Neutrophil (primary cell): Measurements from ENCODE around the gene UBLCP1.

Experiments used
- H3K27ac ChIP-seq: fragments of 200-600 bp; sonication (generic); 2 replicates; pipeline ENCODE4 v1.5.1; 2016; ENCODE audit warnings: mild to moderate bottlenecking, moderate library complexity
- H3K27me3 ChIP-seq: fragments of 200-600 bp; sonication (generic); 2 replicates; pipeline ENCODE4 v1.6.0; 2016; ENCODE audit warnings: mild to moderate bottlenecking
- H3K36me3 ChIP-seq: fragments of 200-600 bp; sonication (generic); 2 replicates; pipeline ENCODE4 v1.5.1; 2017
- H3K4me1 ChIP-seq, 2 experiments: fragments of 200-600 bp in 1 of 2; sonication (generic) in 1 of 2; 1 replicate in 1 of 2; 2 replicates in 1 of 2; pipeline versions ENCODE4 v1.5.1 to v1.6.1; 2013 to 2016; ENCODE audit warnings: low read depth in 1 of 2, low read length in 1 of 2, mild to moderate bottlenecking in 1 of 2, moderate library complexity in 1 of 2; ENCODE audit not compliant: control insufficient read depth in 1 of 2, insufficient read depth in 1 of 2
- H3K4me3 ChIP-seq, 2 experiments: fragments of 200-600 bp in 1 of 2; sonication (generic) in 1 of 2; 1 replicate in 1 of 2; 2 replicates in 1 of 2; pipeline ENCODE4 v1.5.1; 2013 to 2016; ENCODE audit warnings: low read depth in 1 of 2, low read length in 1 of 2, mild to moderate bottlenecking in 1 of 2, moderate library complexity in 1 of 2
- H3K9me3 ChIP-seq: fragments of 200-600 bp; sonication (generic); 2 replicates; pipeline ENCODE4 v1.5.1; 2016
- TF ChIP-seq, protein P1 (sequence below): fragments of 200-600 bp; sonication (generic); IDR thresholded peaks from 2 replicates; pipeline ENCODE4 v1.5.1; 2016; ENCODE audit warnings: antibody characterized with exemption

The UBLCP1 gene

GRCh38 chr5:159309689-159310433 lies 46.8 kb downstream of the UBLCP1 start:
- TF ChIP-seq, protein P1, sequence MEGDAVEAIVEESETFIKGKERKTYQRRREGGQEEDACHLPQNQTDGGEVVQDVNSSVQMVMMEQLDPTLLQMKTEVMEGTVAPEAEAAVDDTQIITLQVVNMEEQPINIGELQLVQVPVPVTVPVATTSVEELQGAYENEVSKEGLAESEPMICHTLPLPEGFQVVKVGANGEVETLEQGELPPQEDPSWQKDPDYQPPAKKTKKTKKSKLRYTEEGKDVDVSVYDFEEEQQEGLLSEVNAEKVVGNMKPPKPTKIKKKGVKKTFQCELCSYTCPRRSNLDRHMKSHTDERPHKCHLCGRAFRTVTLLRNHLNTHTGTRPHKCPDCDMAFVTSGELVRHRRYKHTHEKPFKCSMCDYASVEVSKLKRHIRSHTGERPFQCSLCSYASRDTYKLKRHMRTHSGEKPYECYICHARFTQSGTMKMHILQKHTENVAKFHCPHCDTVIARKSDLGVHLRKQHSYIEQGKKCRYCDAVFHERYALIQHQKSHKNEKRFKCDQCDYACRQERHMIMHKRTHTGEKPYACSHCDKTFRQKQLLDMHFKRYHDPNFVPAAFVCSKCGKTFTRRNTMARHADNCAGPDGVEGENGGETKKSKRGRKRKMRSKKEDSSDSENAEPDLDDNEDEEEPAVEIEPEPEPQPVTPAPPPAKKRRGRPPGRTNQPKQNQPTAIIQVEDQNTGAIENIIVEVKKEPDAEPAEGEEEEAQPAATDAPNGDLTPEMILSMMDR = no peak
- H3K4me1 ChIP-seq = peaks cover 0 to 5% of the 10 kb centered on the region in 2 experiments
- H3K9me3 ChIP-seq = no peaks in the 10 kb centered on the region
- peaks cover 64% of the 10 kb centered on the region for H3K27me3 ChIP-seq
- H3K27ac ChIP-seq = no peak overlapping the region
- no peak overlapping the region for H3K4me3 ChIP-seq
- no peaks in the 10 kb centered on the region for H3K36me3 ChIP-seq

GRCh38 chr5:159310511-159310910 lies 47.4 kb downstream of the UBLCP1 start:
- Histone ChIP-seq H3K27me3 (peaks cover 64% of the 10 kb centered on the region), H3K36me3 (no peaks in the 10 kb centered on the region), H3K9me3 (no peaks in the 10 kb centered on the region), H3K27ac (no peak overlapping the region), H3K4me1 (peaks cover 0 to 5% of the 10 kb centered on the region in 2 experiments), H3K4me3 (no peak overlapping the region)
- TF ChIP-seq, protein P1 = no peak

GRCh38 chr5:159311063-159311462 lies 48.0 kb downstream of the UBLCP1 start:
- Histone ChIP-seq H3K27me3 (peaks cover 64% of the 10 kb centered on the region), H3K9me3 (no peaks in the 10 kb centered on the region), H3K4me3 (no peak overlapping the region), H3K27ac (no peak overlapping the region), H3K36me3 (no peaks in the 10 kb centered on the region), H3K4me1 (peaks cover 0 to 5% of the 10 kb centered on the region in 2 experiments)
- TF ChIP-seq, protein P1 = no peak

- TF ChIP-seq, protein P1 = no peak
- H3K27me3 ChIP-seq = peaks cover 52% of the 10 kb centered on the region
- H3K27ac ChIP-seq = no peak overlapping the region
- H3K9me3 ChIP-seq = no peaks in the 10 kb centered on the region
- peaks cover 0 to 5% of the 10 kb centered on the region in 2 experiments for H3K4me1 ChIP-seq
- no peaks in the 10 kb centered on the region for H3K36me3 ChIP-seq
- no peak overlapping the region for H3K4me3 ChIP-seq
Observed at GRCh38 chr5:159313197-159313596, 50.1 kb downstream of the UBLCP1 start.

- no peaks in the 10 kb centered on the region for H3K36me3 ChIP-seq
- H3K27me3 ChIP-seq = peaks cover 16% of the 10 kb centered on the region
- H3K9me3 ChIP-seq = no peaks in the 10 kb centered on the region
- TF ChIP-seq, protein P1 = no peak
- no peaks in the 10 kb centered on the region for H3K4me1 ChIP-seq
- H3K27ac ChIP-seq = no peak overlapping the region
- no peak overlapping the region for H3K4me3 ChIP-seq
Observed at GRCh38 chr5:159316519-159317383, 53.7 kb downstream of the UBLCP1 start.
